Liver (tissue), 9 donors: ENCODE results near the gene BAHCC1. TPM values are rescaled to one million over a fixed set of nuclear protein-coding genes. Genes with fewer than 3 reads are reported as not detected.
A peak's percentile ranks its signal among the peaks of the same experiment; 100 is the strongest.

Experiments used
- DNase-seq: peaks from one replicate; pipeline ENCODE4 v3.0.0-alpha.2; 2017; ENCODE audit warnings: low spot score
- H3K27ac ChIP-seq, 2 donors: one replicate each; pipeline ENCODE4 v1.7.0; 2013; ENCODE audit warnings: inconsistent platforms in 2 of 2, low read length in 2 of 2, control low read depth in 1 of 2, low read depth in 1 of 2, mild to moderate bottlenecking in 1 of 2
- H3K27me3 ChIP-seq, 4 donors: one replicate each; pipeline versions ENCODE4 v1.6.1 to v1.7.0; 2013; ENCODE audit warnings: low read length in 3 of 4, inconsistent platforms in 1 of 4, mild to moderate bottlenecking in 1 of 4, moderate library complexity in 1 of 4; ENCODE audit not compliant: control insufficient read depth in 4 of 4, insufficient read depth in 4 of 4
- H3K36me3 ChIP-seq, 4 donors: one replicate each; pipeline versions ENCODE4 v1.6.1 to v1.7.0; 2013; ENCODE audit warnings: low read length in 3 of 4, mild to moderate bottlenecking in 3 of 4, low read depth in 1 of 4, moderate library complexity in 1 of 4; ENCODE audit not compliant: control insufficient read depth in 4 of 4, insufficient read depth in 3 of 4
- H3K4me1 ChIP-seq, 4 donors: one replicate each; pipeline versions ENCODE4 v1.6.1 to v1.7.0; 2013; ENCODE audit warnings: low read length in 3 of 4, mild to moderate bottlenecking in 3 of 4, moderate library complexity in 1 of 4; ENCODE audit not compliant: control insufficient read depth in 4 of 4, insufficient read depth in 4 of 4
- H3K4me3 ChIP-seq, 3 donors: one replicate each; pipeline versions ENCODE4 v1.6.1 to v1.7.0; 2013; ENCODE audit warnings: low read length in 3 of 3, control low read depth in 1 of 3, low read depth in 1 of 3, mild to moderate bottlenecking in 1 of 3
- H3K9ac ChIP-seq, 2 donors: one replicate each; pipeline ENCODE4 v1.7.0; 2013; ENCODE audit warnings: low read length in 2 of 2, mild to moderate bottlenecking in 2 of 2, moderate library complexity in 2 of 2, control low read depth in 1 of 2, low read depth in 1 of 2
- H3K9me3 ChIP-seq, 4 donors: one replicate each; pipeline versions ENCODE4 v1.6.1 to v1.7.0; 2013; ENCODE audit warnings: low read length in 3 of 4; ENCODE audit not compliant: control insufficient read depth in 4 of 4
- EGR1 ChIP-seq, 2 donors: IDR thresholded peaks; 2 replicates each; pipeline ENCODE4 v1.6.1; 2016 to 2018; ENCODE audit warnings: antibody characterized with exemption in 2 of 2, low read depth in 2 of 2
- FOXA1 ChIP-seq: IDR thresholded peaks from 2 replicates; pipeline ENCODE4 v1.6.1; 2016; ENCODE audit warnings: antibody characterized with exemption
- FOXA2 ChIP-seq: IDR thresholded peaks from 2 replicates; pipeline ENCODE4 v1.6.1; 2016; ENCODE audit warnings: antibody characterized with exemption
- GABPA ChIP-seq, 2 donors: IDR thresholded peaks in 1 of 2; conservative IDR thresholded peaks in 1 of 2; 2 replicates each; pipeline ENCODE4 v1.6.1; 2016; ENCODE audit warnings: antibody characterized with exemption in 2 of 2, mild to moderate bottlenecking in 1 of 2, moderate library complexity in 1 of 2
- HNF4G ChIP-seq: IDR thresholded peaks from 2 replicates; pipeline ENCODE4 v1.6.1; 2016; ENCODE audit warnings: antibody characterized with exemption
- JUND ChIP-seq, 2 donors: IDR thresholded peaks; 2 replicates each; pipeline ENCODE4 v1.6.1; 2016; ENCODE audit warnings: antibody characterized with exemption in 2 of 2
- NR2F2 ChIP-seq: IDR thresholded peaks from 2 replicates; pipeline ENCODE4 v1.6.1; 2016; ENCODE audit warnings: antibody characterized with exemption
- RXRA ChIP-seq, 2 donors: IDR thresholded peaks; 2 replicates each; pipeline ENCODE4 v1.6.1; 2017 to 2018; ENCODE audit warnings: antibody characterized with exemption in 2 of 2, mild to moderate bottlenecking in 1 of 2
- SP1 ChIP-seq: IDR thresholded peaks from 2 replicates; pipeline ENCODE4 v1.6.1; 2018; ENCODE audit warnings: antibody characterized with exemption, mild to moderate bottlenecking
- TAF1 ChIP-seq: conservative IDR thresholded peaks from 2 replicates; pipeline ENCODE4 v1.6.1; 2016; ENCODE audit warnings: antibody characterized with exemption, mild to moderate bottlenecking
- YY1 ChIP-seq: IDR thresholded peaks from 2 replicates; pipeline ENCODE4 v1.6.1; 2016; ENCODE audit warnings: antibody characterized with exemption, mild to moderate bottlenecking
- WGBS: extraction: QIAGEN DNeasy Blood & Tissue Kit; methylation state at CpG from one replicate; pipeline ENCODE4 v1.1.7; 2013; 5-methylcytosine and 5-hydroxymethylcytosine counted together
- polyA plus RNA-seq, 2 donors: library from polyadenylated mRNA; stranded (reverse) in 1 of 2; unstranded in 1 of 2; fragments of 200-250 nt in 1 of 2; fragments of >200 nt in 1 of 2; fragmentation: Nextera tagmentation in 1 of 2; extraction: Ambion mirVana in 1 of 2; gene quantifications; one replicate each; pipeline versions ENCODE4 v1.2.1 to v1.2.3, GENCODE V29; 2013 to 2015
- total RNA-seq, 2 donors: library from RNA; depleted of rRNA; stranded (reverse); fragments of >200 nt; gene quantifications; one replicate each; pipeline ENCODE4 v1.2.3, GENCODE V29; 2014
- TF ChIP-seq, protein P1 (sequence below): fragments of 150-350 bp; IDR thresholded peaks from 2 replicates; pipeline ENCODE4 v1.5.1; 2017; ENCODE audit warnings: improper control_type of control experiment, low read depth, low read length; ENCODE audit not compliant: missing input control
- TF ChIP-seq, protein P2 (sequence below): IDR thresholded peaks from 2 replicates; pipeline ENCODE4 v1.6.1; 2016; ENCODE audit warnings: antibody characterized with exemption
- TF ChIP-seq, protein P3 (sequence below): IDR thresholded peaks from 2 replicates; pipeline ENCODE4 v1.6.1; 2016; ENCODE audit warnings: antibody characterized with exemption
- TF ChIP-seq, protein P4 (sequence below): IDR thresholded peaks from 2 replicates; pipeline ENCODE4 v1.6.1; 2016; ENCODE audit warnings: antibody characterized with exemption, mild to moderate bottlenecking
- donor health status: healthy.
- donor health status: healthy.
- donor health status: healthy.
- donor health status: healthy.
- donor health status: healthy.

BAHCC1 gene
- total and polyA plus RNA-seq, 4 donors: 0.76 to 3.9 (median 2.5) TPM

DNA sequence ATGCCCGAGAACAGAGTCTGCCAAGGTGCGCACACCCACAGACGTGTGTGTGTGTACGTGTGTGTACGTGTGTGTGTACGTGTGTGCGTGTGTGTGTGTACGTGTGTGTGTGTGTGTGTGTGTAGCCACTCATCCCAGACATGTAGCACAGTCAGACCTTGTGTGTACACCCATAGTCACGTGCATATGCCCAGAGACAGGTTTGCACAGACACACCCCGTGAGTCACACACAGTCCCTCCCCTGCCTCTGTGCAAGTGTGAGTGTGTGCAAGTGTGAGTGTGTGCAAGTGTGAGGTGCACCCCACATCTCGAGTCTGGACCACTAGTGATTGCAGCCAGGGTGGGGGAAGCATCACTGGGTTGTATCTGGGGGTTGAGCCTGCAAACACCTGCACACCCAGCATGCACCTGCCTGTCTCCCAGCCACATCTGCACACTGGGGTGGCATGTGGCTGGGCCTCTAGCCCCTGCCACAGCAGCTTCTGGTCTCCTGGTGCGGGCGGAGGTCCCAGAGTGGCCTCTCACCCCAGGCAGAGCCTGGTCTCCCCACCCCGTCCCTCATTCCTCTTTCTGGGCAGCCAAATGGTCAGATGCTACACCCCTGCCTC lies 23.6 kb downstream of the BAHCC1 start:
- Histone ChIP-seq H3K36me3 (no peaks in the 10 kb centered on the region), H3K9ac (no peak overlapping the region), H3K27ac (peak overlapping the region; percentile 3 to 60), H3K27me3 (no peaks in the 10 kb centered on the region), H3K4me1 (peaks cover 0 to 9% (median 5%) of the 10 kb centered on the region in 4 donors), H3K9me3 (no peaks in the 10 kb centered on the region), H3K4me3 (no peak overlapping the region)
- TF ChIP-seq, protein P1, sequence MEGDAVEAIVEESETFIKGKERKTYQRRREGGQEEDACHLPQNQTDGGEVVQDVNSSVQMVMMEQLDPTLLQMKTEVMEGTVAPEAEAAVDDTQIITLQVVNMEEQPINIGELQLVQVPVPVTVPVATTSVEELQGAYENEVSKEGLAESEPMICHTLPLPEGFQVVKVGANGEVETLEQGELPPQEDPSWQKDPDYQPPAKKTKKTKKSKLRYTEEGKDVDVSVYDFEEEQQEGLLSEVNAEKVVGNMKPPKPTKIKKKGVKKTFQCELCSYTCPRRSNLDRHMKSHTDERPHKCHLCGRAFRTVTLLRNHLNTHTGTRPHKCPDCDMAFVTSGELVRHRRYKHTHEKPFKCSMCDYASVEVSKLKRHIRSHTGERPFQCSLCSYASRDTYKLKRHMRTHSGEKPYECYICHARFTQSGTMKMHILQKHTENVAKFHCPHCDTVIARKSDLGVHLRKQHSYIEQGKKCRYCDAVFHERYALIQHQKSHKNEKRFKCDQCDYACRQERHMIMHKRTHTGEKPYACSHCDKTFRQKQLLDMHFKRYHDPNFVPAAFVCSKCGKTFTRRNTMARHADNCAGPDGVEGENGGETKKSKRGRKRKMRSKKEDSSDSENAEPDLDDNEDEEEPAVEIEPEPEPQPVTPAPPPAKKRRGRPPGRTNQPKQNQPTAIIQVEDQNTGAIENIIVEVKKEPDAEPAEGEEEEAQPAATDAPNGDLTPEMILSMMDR: no peak
- TF ChIP-seq JUND (IDR thresholded peaks at IDR 0.05) (no peak), FOXA2 (no peak), SP1 (no peak), EGR1 (IDR thresholded peaks at IDR 0.05; ENCODE audit: low read depth in 2 of 2) (no peak), RXRA (IDR thresholded peaks at IDR 0.05) (no peak), TAF1 (no peak)
- TF ChIP-seq, protein P2, sequence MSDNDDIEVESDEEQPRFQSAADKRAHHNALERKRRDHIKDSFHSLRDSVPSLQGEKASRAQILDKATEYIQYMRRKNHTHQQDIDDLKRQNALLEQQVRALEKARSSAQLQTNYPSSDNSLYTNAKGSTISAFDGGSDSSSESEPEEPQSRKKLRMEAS: no peak
- TF ChIP-seq, protein P3, sequence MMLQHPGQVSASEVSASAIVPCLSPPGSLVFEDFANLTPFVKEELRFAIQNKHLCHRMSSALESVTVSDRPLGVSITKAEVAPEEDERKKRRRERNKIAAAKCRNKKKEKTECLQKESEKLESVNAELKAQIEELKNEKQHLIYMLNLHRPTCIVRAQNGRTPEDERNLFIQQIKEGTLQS: no peak
- DNase-seq: no peak
- 72% methylated on average over 14 of the region's 14 CpGs for WGBS

DNA sequence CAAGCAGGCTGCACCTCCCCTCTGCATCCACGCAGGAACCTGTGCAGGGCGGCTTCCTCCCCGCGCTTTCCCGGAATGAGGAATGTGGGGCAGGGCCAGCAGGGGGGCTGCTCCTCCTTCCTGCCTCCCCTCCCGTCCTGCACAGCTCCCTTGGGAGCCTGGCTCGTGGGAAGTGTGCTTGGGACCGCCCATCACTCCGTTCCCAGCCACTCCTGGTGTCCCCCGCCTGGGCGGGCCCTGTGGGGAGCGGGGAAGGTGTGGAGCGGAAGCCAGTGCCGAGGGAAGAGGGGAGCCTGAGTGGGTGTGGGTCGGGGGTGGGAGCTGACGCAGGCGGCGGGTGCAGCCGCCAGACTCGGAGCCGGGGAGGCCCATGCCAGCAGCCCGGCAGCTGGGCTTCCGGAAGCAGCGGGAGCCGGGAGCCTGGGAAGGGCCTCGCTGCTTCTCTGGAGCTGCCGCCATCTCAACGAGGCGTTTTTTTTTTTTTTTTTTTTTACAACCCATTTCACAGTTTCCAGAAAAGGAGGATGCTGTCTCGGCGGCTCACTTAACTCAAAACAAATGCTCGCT lies 24.1 kb downstream of the BAHCC1 start:
- Histone ChIP-seq H3K36me3 (no peaks in the 10 kb centered on the region), H3K4me3 (no peak overlapping the region), H3K27ac (peak overlapping the region; percentile 3 to 67), H3K9ac (no peak overlapping the region), H3K27me3 (no peaks in the 10 kb centered on the region), H3K4me1 (peaks cover 0 to 9% (median 5%) of the 10 kb centered on the region in 4 donors), H3K9me3 (no peaks in the 10 kb centered on the region)
- 62% methylated on average over 32 of the region's 32 CpGs for WGBS
- TF ChIP-seq, protein P3: no peak
- TF ChIP-seq JUND (IDR thresholded peaks at IDR 0.05) (no peak), SP1 (peak; percentile 53), NR2F2 (peak; percentile 42)
- DNase-seq: no peak

DNA sequence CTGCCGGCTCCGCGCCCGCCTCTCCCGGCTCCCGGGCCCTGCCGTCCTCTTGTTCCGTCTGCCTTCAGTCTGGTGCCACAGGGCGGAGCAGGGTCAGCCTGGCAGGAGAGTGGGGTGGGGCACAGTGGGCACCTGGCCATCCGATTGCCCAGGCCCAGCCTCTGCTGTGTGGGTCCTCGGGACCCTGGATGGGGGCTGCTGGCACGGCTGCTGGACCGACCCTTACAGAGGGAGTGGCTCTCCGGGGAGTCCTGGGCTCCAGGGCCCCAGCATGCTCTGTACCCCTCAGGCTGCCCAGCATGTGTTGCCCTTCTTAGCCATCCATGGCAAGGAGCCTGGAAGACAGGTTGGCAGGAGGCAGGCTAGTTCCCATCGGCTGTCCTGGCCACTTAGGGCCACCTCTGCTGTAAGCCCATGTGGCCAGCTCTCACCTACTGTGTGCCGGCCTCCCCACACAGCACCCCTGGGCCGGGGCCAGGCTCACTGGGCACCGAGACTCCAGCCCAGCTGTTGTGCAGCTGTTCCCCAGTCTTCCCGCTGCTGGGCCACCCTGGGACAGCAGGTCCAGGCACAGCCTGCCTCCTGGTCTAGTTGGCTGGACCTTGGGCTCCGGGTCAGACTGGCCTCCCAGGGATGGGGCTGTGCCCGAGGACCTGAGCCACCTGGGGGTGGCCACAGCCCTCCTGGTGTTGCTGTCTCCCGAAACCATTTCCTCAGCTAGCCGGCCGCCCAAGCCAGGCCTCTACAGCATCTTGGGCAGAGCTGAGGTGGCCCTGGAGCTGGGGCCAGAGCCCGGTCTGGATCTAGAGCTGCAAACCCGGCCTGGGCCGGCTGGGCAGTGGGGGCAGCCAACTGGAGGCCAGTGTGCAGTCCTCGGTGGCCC lies 24.9 kb downstream of the BAHCC1 start:
- Histone ChIP-seq H3K4me1 (peaks cover 0 to 9% (median 5%) of the 10 kb centered on the region in 4 donors), H3K9ac (no peak overlapping the region), H3K4me3 (no peak overlapping the region), H3K9me3 (no peaks in the 10 kb centered on the region), H3K36me3 (no peaks in the 10 kb centered on the region), H3K27ac (peak overlapping the region; percentile 3 to 67), H3K27me3 (no peaks in the 10 kb centered on the region)
- WGBS: 73% methylated on average over 28 of the region's 28 CpGs
- TF ChIP-seq, protein P1: no peak
- no peak for TF ChIP-seq RXRA (IDR thresholded peaks at IDR 0.05)
- no peak for TF ChIP-seq TAF1
- no peak for TF ChIP-seq GABPA (IDR thresholded peaks at IDR 0.05 in 1 of 2, conservative IDR thresholded peaks at IDR 0.05 in 1 of 2)
- no peak for TF ChIP-seq FOXA1
- TF ChIP-seq YY1: no peak
- no peak for TF ChIP-seq EGR1 (IDR thresholded peaks at IDR 0.05; ENCODE audit: low read depth in 2 of 2)
- TF ChIP-seq, protein P2: no peak
- no peak for TF ChIP-seq NR2F2
- TF ChIP-seq, protein P4, sequence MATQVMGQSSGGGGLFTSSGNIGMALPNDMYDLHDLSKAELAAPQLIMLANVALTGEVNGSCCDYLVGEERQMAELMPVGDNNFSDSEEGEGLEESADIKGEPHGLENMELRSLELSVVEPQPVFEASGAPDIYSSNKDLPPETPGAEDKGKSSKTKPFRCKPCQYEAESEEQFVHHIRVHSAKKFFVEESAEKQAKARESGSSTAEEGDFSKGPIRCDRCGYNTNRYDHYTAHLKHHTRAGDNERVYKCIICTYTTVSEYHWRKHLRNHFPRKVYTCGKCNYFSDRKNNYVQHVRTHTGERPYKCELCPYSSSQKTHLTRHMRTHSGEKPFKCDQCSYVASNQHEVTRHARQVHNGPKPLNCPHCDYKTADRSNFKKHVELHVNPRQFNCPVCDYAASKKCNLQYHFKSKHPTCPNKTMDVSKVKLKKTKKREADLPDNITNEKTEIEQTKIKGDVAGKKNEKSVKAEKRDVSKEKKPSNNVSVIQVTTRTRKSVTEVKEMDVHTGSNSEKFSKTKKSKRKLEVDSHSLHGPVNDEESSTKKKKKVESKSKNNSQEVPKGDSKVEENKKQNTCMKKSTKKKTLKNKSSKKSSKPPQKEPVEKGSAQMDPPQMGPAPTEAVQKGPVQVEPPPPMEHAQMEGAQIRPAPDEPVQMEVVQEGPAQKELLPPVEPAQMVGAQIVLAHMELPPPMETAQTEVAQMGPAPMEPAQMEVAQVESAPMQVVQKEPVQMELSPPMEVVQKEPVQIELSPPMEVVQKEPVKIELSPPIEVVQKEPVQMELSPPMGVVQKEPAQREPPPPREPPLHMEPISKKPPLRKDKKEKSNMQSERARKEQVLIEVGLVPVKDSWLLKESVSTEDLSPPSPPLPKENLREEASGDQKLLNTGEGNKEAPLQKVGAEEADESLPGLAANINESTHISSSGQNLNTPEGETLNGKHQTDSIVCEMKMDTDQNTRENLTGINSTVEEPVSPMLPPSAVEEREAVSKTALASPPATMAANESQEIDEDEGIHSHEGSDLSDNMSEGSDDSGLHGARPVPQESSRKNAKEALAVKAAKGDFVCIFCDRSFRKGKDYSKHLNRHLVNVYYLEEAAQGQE: no peak
- TF ChIP-seq HNF4G: no peak
- no peak for DNase-seq
